MM.1S (cell line): ENCODE data around the gene BNIP3.
"Not testable (repeated sequence)": the region's sequence is repeated elsewhere in the genome, so short reads cannot be mapped to it uniquely, and the experiment has no call there.

ENCODE experiments used
- DNase-seq: peaks from one replicate; pipeline ENCODE4 v3.0.0-alpha.2; 2015
- H2AFZ ChIP-seq: fragments of 300-600 bp; sonication (generic); 2 replicates; pipeline ENCODE4 v1.6.0; 2016; ENCODE audit warnings: antibody characterized with exemption, low read length
- H3F3A ChIP-seq: fragments of 300-600 bp; sonication (generic); 2 replicates; pipeline ENCODE4 v1.6.1; 2016; ENCODE audit warnings: mild to moderate bottlenecking, antibody characterized with exemption, low read length, moderate library complexity, mixed read lengths; ENCODE audit not compliant: insufficient read depth
- H3K27ac ChIP-seq: fragments of 300-600 bp; sonication (generic); 2 replicates; pipeline ENCODE4 v1.5.1; 2016; ENCODE audit warnings: mild to moderate bottlenecking, low read length
- H3K27me3 ChIP-seq: fragments of 300-600 bp; sonication (generic); replicated peaks from 2 replicates; pipeline ENCODE4 v1.6.0; 2016; ENCODE audit warnings: low read length; ENCODE audit not compliant: insufficient read depth
- H3K36me3 ChIP-seq: fragments of 300-600 bp; sonication (generic); replicated peaks from 2 replicates; pipeline ENCODE4 v1.6.1; 2016; ENCODE audit warnings: mild to moderate bottlenecking, low read length, mixed read lengths; ENCODE audit not compliant: insufficient read depth
- H3K4me1 ChIP-seq: fragments of 300-600 bp; sonication (generic); 2 replicates; pipeline ENCODE4 v1.6.1; 2016; ENCODE audit warnings: low read length, mixed read lengths
- H3K4me2 ChIP-seq: fragments of 300-600 bp; sonication (generic); 2 replicates; pipeline ENCODE4 v1.6.0; 2016; ENCODE audit warnings: low read depth, low read length
- H3K4me3 ChIP-seq: fragments of 300-600 bp; sonication (generic); 2 replicates; pipeline ENCODE4 v1.5.1; 2016; ENCODE audit warnings: low read length, mixed read lengths
- H3K79me2 ChIP-seq: fragments of 300-600 bp; sonication (generic); 2 replicates; pipeline ENCODE4 v1.6.1; 2016; ENCODE audit warnings: mixed run types, low read length, mixed read lengths
- H3K9ac ChIP-seq: fragments of 300-600 bp; sonication (generic); 2 replicates; pipeline ENCODE4 v1.6.1; 2016; ENCODE audit warnings: low read length, mixed read lengths
- H3K9me2 ChIP-seq: fragments of 300-600 bp; sonication (generic); replicated peaks from 2 replicates; pipeline ENCODE4 v1.6.1; 2016; ENCODE audit warnings: mild to moderate bottlenecking, low read length, mixed read lengths; ENCODE audit not compliant: insufficient read depth
- H3K9me3 ChIP-seq: fragments of 300-600 bp; sonication (generic); replicated peaks from 2 replicates; pipeline ENCODE4 v1.6.1; 2016; ENCODE audit warnings: mild to moderate bottlenecking, low read length, mixed read lengths; ENCODE audit not compliant: insufficient read depth
- H4K20me1 ChIP-seq: fragments of 300-600 bp; sonication (generic); 2 replicates; pipeline ENCODE4 v1.6.1; 2016; ENCODE audit warnings: mild to moderate bottlenecking, low read length, moderate library complexity, mixed read lengths; ENCODE audit not compliant: insufficient read depth
- EZH2 ChIP-seq: fragments of 300-600 bp; sonication (generic); optimal IDR thresholded peaks from 2 replicates; pipeline ENCODE3; 2017; ENCODE audit warnings: low read depth, mild to moderate bottlenecking, antibody characterized with exemption, low read length, mixed read lengths
- EZH2phosphoT487 ChIP-seq: fragments of 300-600 bp; sonication (generic); IDR thresholded peaks from 2 replicates; pipeline ENCODE4 v1.6.1; 2018; ENCODE audit warnings: antibody characterized with exemption, low read length
- TF ChIP-seq, protein P1 (sequence below): fragments of 300-600 bp; sonication (generic); IDR thresholded peaks from 2 replicates; pipeline ENCODE4 v1.5.1; 2016; ENCODE audit warnings: antibody characterized with exemption, low read length, mixed read lengths

BNIP3 gene

DNA sequence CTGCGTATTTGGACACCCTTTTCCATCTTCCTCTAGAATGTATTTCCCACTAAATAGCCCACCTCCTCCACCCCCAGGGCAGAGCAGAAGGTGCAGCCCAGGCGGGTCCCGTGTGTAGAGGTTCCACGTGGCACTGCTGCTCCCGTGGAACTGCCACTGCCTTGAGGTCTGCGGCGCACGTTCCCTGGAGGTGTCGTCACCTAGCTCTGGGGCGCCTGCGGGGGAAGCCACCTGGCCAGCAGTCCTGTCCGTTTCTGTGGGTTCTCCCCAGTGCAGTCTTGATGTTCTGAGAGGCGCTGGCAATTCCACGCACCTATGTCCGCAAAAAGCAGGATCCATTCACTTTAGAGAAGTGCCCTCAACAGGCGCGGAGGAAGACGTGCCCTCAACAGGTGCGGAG is 21.9 kb downstream of the BNIP3 start:
- H3K79me2 ChIP-seq, result no peaks in the 10 kb centered on the region
- no peak overlapping the region for H3K4me3 ChIP-seq
- DNase-seq, result no peak
- H3K9me2 ChIP-seq, result no peaks in the 10 kb centered on the region
- no peak overlapping the region for H2AFZ ChIP-seq
- peaks cover 5% of the 10 kb centered on the region; the same call in 1 of the 2 replicates for H3K36me3 ChIP-seq
- H3K4me1 ChIP-seq, result no peaks in the 10 kb centered on the region
- H4K20me1 ChIP-seq, result no peaks in the 10 kb centered on the region
- H3K9me3 ChIP-seq, result no peaks in the 10 kb centered on the region
- no peaks in the 10 kb centered on the region for H3K27me3 ChIP-seq
- H3K27ac ChIP-seq, result no peak overlapping the region
- TF ChIP-seq EZH2phosphoT487 (no peak), EZH2 (no peak)
- TF ChIP-seq, protein P1, sequence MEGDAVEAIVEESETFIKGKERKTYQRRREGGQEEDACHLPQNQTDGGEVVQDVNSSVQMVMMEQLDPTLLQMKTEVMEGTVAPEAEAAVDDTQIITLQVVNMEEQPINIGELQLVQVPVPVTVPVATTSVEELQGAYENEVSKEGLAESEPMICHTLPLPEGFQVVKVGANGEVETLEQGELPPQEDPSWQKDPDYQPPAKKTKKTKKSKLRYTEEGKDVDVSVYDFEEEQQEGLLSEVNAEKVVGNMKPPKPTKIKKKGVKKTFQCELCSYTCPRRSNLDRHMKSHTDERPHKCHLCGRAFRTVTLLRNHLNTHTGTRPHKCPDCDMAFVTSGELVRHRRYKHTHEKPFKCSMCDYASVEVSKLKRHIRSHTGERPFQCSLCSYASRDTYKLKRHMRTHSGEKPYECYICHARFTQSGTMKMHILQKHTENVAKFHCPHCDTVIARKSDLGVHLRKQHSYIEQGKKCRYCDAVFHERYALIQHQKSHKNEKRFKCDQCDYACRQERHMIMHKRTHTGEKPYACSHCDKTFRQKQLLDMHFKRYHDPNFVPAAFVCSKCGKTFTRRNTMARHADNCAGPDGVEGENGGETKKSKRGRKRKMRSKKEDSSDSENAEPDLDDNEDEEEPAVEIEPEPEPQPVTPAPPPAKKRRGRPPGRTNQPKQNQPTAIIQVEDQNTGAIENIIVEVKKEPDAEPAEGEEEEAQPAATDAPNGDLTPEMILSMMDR, result no peak
- H3K9ac ChIP-seq, result no peak overlapping the region
- H3F3A ChIP-seq, result no peaks in the 10 kb centered on the region
- H3K4me2 ChIP-seq, result no peak overlapping the region

DNA sequence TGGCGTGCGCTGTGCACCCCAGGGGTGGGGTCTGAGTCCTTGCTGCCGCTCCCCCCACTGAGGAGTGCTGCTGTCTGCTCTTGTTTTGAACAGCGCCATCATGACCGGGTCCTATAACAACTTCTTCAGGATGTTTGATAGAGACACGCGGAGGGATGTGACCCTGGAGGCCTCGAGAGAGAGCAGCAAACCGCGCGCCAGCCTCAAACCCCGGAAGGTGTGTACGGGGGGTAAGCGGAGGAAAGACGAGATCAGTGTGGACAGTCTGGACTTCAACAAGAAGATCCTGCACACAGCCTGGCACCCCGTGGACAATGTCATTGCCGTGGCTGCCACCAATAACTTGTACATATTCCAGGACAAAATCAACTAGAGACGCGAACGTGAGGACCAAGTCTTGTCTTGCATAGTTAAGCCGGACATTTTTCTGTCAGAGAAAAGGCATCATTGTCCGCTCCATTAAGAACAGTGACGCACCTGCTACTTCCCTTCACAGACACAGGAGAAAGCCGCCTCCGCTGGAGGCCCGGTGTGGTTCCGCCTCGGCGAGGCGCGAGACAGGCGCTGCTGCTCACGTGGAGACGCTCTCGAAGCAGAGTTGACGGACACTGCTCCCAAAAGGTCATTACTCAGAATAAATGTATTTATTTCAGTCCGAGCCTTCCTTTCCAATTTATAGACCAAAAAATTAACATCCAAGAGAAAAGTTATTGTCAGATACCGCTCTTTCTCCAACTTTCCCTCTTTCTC is 26.0 kb downstream of the BNIP3 start:
- peaks cover 10% of the 10 kb centered on the region; the same call in 1 of the 2 replicates for H3K36me3 ChIP-seq
- no peaks in the 10 kb centered on the region for H3K9me3 ChIP-seq
- H3K4me1 ChIP-seq, result no peaks in the 10 kb centered on the region
- no peak for DNase-seq
- TF ChIP-seq EZH2, result no peak
- no peak for TF ChIP-seq EZH2phosphoT487
- TF ChIP-seq, protein P1, result no peak
- H3K79me2 ChIP-seq, result no peaks in the 10 kb centered on the region
- no peak overlapping the region for H3K4me2 ChIP-seq
- no peak overlapping the region for H3K27ac ChIP-seq
- H3K9ac ChIP-seq, result no peak overlapping the region
- H3K27me3 ChIP-seq, result no peaks in the 10 kb centered on the region
- no peaks in the 10 kb centered on the region for H3K9me2 ChIP-seq
- no peak overlapping the region for H2AFZ ChIP-seq
- no peak overlapping the region for H3K4me3 ChIP-seq
- H3F3A ChIP-seq, result no peaks in the 10 kb centered on the region
- no peaks in the 10 kb centered on the region for H4K20me1 ChIP-seq

DNA sequence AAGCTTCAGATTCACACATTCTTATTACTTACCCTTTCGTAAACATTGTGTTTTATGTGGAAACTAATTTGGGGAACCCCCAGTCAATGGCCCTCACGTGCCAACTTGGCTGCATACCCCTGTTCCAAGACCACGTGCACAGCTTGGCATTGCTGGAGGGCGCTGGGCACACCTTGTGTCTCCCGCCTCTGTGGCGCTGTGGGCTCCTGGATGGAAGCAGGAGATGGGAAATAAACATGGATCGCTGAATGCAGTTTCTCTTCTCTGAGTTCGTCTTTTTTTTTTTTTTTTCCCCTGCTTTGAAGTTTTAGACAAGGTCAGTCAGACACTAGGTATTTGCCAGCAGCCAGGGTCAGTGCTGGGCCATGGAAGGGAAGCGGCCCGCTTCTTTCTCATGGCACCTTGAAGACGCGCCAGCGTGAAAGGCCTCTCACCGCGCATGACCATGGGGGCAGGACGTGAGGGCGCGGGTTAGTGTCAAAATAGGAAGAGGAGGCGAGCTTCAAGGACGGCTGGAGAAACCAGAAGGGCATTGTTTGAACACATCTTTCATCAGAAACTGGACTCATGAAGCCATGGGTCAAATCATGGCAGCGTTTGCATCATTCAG is 27.3 kb downstream of the BNIP3 start:
- no peak for DNase-seq
- no peak for TF ChIP-seq EZH2
- TF ChIP-seq EZH2phosphoT487, result no peak
- TF ChIP-seq, protein P1, result no peak
- H3K9me2 ChIP-seq, result no peaks in the 10 kb centered on the region
- H3K4me1 ChIP-seq, result no peaks in the 10 kb centered on the region
- H3K27me3 ChIP-seq, result no peaks in the 10 kb centered on the region
- H3K4me3 ChIP-seq, result no peak overlapping the region
- H3K27ac ChIP-seq, result no peak overlapping the region
- H4K20me1 ChIP-seq, result no peaks in the 10 kb centered on the region
- peaks cover 10% of the 10 kb centered on the region; the same call in 1 of the 2 replicates for H3K36me3 ChIP-seq
- H2AFZ ChIP-seq, result no peak overlapping the region
- H3K4me2 ChIP-seq, result no peak overlapping the region
- no peaks in the 10 kb centered on the region for H3K79me2 ChIP-seq
- no peaks in the 10 kb centered on the region for H3K9me3 ChIP-seq
- H3F3A ChIP-seq, result no peaks in the 10 kb centered on the region
- H3K9ac ChIP-seq, result no peak overlapping the region

DNA sequence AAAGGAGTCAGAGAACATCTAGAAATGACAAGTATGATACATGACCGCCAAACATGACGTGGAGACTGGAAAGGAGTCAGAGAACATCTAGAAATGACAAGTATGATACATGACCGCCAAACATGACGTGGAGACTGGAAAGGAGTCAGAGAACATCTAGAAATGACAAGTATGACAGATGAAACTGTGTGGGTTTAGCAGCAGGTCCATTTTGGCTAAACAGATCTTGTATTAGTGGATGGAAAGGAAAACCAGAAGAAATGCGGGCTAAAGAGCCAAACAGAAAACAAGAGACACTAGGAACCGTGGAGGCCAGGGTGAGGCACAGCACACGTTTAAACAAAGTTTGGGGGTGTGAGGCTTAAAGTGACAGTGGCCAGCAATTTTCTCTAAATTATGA is 31.8 kb downstream of the BNIP3 start:
- H3K27me3 ChIP-seq, H3K4me1 ChIP-seq, H2AFZ ChIP-seq, H4K20me1 ChIP-seq, DNase-seq, H3F3A ChIP-seq, H3K9ac ChIP-seq, H3K27ac ChIP-seq, H3K4me3 ChIP-seq, H3K4me2 ChIP-seq, H3K9me3 ChIP-seq, H3K79me2 ChIP-seq, H3K9me2 ChIP-seq: not testable (repeated sequence)
- H3K36me3 ChIP-seq, result peaks cover 24% of the 10 kb centered on the region; the same call in 1 of the 2 replicates
